Erythroblast (primary cell): ENCODE results near the gene MACROD2.

Experiments
- DNase-seq, 2 experiments: peaks; one replicate each; lab custom pipeline; 2025; lab: John Stamatoyannopoulos, UW
- GATA1 ChIP-seq: IDR thresholded peaks from 2 replicates; pipeline ENCODE4 v1.6.1; 2011; ENCODE audit warnings: low read depth, mild to moderate bottlenecking, control low read depth, low read length, moderate library complexity
- POLR2A ChIP-seq: IDR thresholded peaks from 2 replicates; pipeline ENCODE4 v1.6.1; 2011; ENCODE audit warnings: mild to moderate bottlenecking, low read length

The MACROD2 gene

DNA sequence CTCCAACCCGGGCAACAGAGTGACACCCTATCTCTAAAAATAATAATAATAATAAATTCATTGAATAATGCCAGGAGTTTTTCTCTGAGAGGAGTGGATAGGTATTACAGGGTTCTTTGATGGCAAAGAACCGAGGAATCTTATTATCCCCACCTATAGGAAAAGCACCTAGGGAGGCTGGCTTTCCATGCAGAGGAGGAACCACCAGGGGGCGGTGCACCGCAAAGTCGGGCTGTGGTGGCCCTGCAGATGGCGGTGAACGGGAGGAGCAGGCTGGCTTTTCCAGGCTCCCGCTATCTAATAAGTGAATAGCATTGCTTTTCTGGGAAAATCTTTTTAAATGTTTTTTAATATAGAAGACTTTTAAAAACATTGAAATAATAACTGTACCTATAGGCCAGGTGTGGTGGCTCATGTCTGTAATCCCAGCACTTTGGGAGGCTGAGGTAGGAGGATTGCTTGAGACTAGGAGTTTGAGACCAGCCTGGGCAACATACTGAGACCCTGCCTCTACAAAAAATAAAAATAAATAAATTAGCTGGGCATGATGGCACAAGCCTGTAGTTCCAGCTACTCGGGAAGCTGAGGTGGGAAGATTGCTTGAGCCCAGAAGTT is 1713.8 kb downstream of the MACROD2 start:
- peak; percentile 22 to 60 for DNase-seq
- TF ChIP-seq POLR2A (no peak), GATA1 (no peak)

DNA sequence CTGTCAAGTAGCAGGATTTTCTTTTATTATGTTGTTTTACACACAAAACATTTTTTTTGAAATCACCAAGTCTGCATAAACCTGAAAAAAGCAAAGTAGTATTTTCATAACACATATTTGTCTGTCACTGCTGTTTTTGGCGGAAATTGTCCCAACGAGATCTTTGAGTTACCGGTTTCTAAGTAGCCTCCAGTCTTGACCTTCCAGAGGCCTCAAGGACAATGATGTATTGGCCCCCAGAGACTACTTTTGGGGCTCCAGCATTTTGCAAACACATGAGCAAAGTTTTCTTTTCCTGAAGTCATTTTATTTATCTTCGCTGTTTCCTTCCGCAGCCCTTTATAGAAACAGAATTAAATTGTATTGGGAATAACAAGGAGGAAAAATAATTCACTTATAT is 1715.3 kb downstream of the MACROD2 start:
- no peak for TF ChIP-seq GATA1
- no peak for TF ChIP-seq POLR2A
- DNase-seq = no peak

GRCh38 chr20:15711177-15711576 is 1715.9 kb downstream of the MACROD2 start:
- TF ChIP-seq POLR2A (no peak), GATA1 (no peak)
- no peak for DNase-seq

DNA sequence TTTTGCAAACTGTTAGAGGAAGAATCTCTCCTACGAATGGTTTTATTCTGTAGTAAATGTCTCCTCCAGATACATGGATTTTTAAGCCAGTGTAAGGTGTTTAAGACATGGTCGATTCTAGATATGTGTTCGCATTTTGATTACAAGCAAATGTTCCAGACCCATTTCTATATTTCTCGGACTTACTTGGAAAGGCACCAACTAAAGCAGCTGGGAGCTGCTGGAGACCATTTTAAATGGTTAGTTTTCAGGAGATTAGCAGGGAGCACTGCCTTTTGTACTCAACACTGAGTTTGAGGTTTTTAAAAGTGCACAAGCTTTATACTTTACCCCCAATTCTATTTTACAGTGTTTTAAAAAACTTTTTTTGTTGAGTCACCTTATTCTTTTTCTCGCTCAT is 1720.9 kb downstream of the MACROD2 start:
- TF ChIP-seq GATA1 = no peak
- TF ChIP-seq POLR2A = no peak
- DNase-seq = no peak

DNA sequence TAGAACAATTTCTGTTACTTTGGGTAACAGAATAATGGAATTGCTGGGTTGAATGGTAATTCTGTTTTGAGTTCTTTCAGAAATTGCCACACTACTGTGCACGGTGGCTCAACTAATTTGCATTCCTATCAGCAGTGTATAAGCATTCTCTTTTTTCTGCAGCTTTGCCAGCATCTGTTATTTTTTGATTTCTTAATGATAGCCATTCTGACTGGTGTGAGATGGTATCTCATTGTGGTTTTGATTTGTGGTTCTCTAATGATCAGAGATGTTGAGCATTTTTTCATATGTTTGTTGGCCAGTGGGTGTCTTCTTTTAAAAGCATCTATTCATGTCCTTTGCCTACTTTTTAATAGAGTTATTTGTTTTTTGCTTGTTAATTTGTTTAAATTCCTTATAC is 1731.1 kb downstream of the MACROD2 start:
- TF ChIP-seq POLR2A (no peak), GATA1 (no peak)
- DNase-seq = no peak

DNA sequence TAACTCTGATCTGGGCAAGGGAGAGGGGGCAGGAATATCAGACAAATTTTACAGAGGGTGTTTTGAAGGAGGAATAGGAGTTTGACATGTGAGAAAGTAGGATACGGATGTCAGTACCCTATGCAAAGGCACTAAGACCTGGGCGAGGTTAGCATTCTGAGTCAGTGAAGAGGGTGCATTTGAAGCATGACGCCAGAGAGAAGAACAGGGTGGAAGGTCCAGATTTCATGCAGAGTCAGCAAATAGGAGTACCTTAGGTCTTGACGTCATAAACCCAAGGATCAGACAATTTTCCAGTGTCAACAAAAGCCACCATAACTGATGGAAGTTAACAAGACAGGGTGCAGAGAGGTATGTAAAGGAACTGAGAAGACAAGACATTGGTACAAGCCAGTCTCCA is 1738.7 kb downstream of the MACROD2 start:
- DNase-seq = no peak
- no peak for TF ChIP-seq GATA1
- TF ChIP-seq POLR2A = no peak

GRCh38 chr20:15739035-15739434 is 1743.7 kb downstream of the MACROD2 start:
- no peak for DNase-seq
- TF ChIP-seq POLR2A (no peak), GATA1 (no peak)

- TF ChIP-seq POLR2A (no peak), GATA1 (no peak)
- no peak for DNase-seq
Measured at GRCh38 chr20:15740046-15740775, 1744.9 kb downstream of the MACROD2 start.

DNA sequence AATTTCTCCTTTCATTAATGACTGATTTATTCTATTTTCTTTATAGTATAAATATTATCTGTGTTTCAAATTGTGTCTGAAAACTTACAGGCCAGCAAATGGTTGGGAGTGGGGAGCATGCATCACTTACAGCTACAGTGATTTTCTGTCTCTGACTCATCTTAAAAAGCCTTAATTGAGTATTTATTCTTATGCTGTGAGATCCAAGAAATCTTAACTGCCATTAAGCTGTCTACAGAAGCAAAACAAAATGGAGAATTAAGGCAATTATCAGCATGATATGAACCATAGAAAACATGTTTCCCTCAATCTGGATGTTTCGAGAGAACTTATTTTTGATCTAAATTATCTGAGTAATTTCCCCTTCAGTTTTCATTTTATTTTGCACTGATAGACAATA is 1746.8 kb downstream of the MACROD2 start:
- DNase-seq = no peak
- TF ChIP-seq GATA1 (no peak), POLR2A (no peak)

- TF ChIP-seq POLR2A (no peak), GATA1 (no peak)
Measured at GRCh38 chr20:15742627-15743026, 1747.3 kb downstream of the MACROD2 start.

DNA sequence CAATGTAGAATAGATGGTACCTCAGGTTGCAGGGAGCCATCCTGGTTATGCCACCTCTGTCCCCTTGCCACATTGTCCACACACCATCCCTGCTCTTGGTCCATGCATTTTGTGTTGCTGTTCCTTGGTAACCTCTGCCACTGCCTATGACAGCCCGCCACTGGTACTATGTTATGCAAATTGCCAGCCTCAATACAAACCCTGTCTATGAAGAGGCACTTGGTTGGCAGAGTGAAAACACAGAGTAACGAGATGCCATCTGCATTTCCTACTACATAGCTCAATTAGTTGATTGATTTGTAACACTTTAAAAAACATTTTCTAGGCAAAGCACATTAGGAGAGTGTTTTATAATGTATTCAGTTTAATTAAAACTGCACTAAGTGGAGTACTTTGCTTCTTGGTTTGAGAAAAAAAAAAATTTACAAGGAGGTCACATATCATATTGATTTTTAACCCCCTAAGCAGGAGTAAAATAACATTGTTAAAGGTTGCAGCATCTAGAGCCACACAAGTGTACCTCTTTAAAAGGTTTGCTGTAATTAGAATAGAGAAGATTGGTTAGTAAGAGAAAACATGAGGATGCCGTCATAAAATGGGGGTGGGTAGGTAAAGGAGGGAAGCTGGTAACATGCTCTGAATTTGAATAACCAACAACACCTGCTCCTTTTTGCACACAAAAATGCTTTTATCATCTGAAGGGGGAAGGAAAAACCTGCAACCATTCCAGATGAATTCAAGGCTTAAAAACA is 1760.9 kb downstream of the MACROD2 start:
- TF ChIP-seq POLR2A (no peak), GATA1 (no peak)
- DNase-seq = no peak

More at GRCh38 chr20:15742627-15743026, 1747.3 kb downstream of the MACROD2 start:
- no peak for DNase-seq

GRCh38 chr20:15756754-15757115 is 1761.4 kb downstream of the MACROD2 start:
- DNase-seq = no peak
- TF ChIP-seq GATA1 (no peak), POLR2A (no peak)

DNA sequence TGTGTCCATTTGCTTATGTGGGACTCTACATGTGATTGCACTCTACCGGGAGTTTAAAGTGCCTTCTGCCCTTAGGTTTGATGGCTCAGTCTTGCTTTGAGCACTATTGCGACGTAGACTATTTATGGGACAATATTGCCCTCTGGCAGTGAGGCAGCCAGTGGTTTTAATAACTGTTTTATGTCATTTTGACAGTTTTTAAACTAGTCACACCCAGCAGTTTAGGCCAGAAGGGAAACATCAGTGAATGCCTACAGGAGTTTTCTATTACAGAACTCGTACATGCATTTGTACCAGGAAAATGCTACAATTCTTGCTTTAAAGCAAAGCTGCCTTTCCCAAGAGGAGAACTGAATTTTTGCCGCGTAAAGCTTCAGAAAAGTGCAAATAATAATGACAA is 1764.3 kb downstream of the MACROD2 start:
- no peak for DNase-seq
- TF ChIP-seq POLR2A (no peak), GATA1 (no peak)

DNA sequence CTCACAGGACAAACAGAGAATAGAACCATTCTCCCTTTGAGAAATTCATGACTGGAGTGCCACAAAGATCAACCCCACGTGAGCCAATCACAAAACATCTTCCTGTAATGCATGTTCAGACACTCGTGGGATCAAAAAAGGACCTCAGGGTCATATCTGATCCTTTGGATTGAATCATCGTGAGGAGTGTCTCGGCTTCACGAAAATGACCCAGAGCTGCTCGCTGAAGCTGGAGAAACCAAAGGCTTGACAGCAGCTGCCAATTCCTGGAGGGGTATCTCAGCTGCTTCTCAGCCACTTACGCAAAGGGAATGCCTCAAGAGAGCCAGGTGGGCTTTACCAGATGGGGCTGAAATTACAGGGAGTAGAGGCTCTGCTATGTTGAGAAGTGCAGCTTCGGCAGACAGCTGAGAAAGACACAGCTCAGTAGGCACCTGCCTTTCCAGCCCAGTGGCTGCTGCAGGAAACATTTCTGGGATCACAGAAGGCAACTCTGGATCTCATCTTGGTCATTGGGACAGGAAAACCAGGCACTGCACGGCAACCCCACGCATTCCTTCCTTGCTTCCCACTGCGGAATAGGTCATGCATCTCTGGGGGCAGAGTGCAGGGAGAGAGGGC is 1764.8 kb downstream of the MACROD2 start:
- TF ChIP-seq POLR2A = no peak
- no peak for TF ChIP-seq GATA1
- DNase-seq = no peak
